HL-60 (cell line): ENCODE results near the gene AKR1B15.

Source experiments
- CTCF ChIP-seq: IDR thresholded peaks from one replicate; pipeline ENCODE4 v1.5.1; 2011; ENCODE audit warnings: low read length, control low read depth, inconsistent platforms; ENCODE audit not compliant: insufficient read depth
- GABPA ChIP-seq: IDR thresholded peaks from 2 replicates; pipeline ENCODE4 v1.6.1; 2012; ENCODE audit warnings: low read depth
- POLR2AphosphoS5 ChIP-seq: IDR thresholded peaks from 2 replicates; pipeline ENCODE4 v1.6.1; 2012; ENCODE audit warnings: low read depth
- SPI1 ChIP-seq: IDR thresholded peaks from 2 replicates; pipeline ENCODE4 v1.6.1; 2012; ENCODE audit warnings: low read depth, mild to moderate bottlenecking, borderline replicate concordance
- TF ChIP-seq, protein P1 (sequence below): IDR thresholded peaks from 2 replicates; pipeline ENCODE4 v1.6.1; 2012; ENCODE audit warnings: low read depth; ENCODE audit not compliant: insufficient replicate concordance

GRCh38 chr7:134505856-134506255, 43.1 kb upstream of the AKR1B15 start:
- no peak for TF ChIP-seq CTCF
- no peak for TF ChIP-seq POLR2AphosphoS5
- TF ChIP-seq GABPA = no peak
- TF ChIP-seq SPI1 = no peak
- TF ChIP-seq, protein P1, sequence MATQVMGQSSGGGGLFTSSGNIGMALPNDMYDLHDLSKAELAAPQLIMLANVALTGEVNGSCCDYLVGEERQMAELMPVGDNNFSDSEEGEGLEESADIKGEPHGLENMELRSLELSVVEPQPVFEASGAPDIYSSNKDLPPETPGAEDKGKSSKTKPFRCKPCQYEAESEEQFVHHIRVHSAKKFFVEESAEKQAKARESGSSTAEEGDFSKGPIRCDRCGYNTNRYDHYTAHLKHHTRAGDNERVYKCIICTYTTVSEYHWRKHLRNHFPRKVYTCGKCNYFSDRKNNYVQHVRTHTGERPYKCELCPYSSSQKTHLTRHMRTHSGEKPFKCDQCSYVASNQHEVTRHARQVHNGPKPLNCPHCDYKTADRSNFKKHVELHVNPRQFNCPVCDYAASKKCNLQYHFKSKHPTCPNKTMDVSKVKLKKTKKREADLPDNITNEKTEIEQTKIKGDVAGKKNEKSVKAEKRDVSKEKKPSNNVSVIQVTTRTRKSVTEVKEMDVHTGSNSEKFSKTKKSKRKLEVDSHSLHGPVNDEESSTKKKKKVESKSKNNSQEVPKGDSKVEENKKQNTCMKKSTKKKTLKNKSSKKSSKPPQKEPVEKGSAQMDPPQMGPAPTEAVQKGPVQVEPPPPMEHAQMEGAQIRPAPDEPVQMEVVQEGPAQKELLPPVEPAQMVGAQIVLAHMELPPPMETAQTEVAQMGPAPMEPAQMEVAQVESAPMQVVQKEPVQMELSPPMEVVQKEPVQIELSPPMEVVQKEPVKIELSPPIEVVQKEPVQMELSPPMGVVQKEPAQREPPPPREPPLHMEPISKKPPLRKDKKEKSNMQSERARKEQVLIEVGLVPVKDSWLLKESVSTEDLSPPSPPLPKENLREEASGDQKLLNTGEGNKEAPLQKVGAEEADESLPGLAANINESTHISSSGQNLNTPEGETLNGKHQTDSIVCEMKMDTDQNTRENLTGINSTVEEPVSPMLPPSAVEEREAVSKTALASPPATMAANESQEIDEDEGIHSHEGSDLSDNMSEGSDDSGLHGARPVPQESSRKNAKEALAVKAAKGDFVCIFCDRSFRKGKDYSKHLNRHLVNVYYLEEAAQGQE = no peak
